Calu3 (cell line): ENCODE data around the gene BCL11A. TPM values are rescaled to one million over a fixed set of nuclear protein-coding genes. Genes with fewer than 3 reads are reported as not detected.

Experiments used
- BruUV-seq: library from RNA; stranded (reverse); fragments of 400-500 nt; replicated peaks from 2 replicates; lab custom pipeline; 2021; lab: Mats Ljungman, UMichigan
- CTCF ChIA-PET: fragments of 300-600 bp; sonication (Branson Sonifier 250); formaldehyde crosslinking; loops from one replicate; lab custom pipeline; 2022; ENCODE audit warnings: antibody characterized with exemption; lab: Charles Lee
- DNase-seq: peaks from one replicate; pipeline ENCODE4 v3.0.0; 2022
- H3K27ac Mint-ChIP-seq: one replicate; pipeline ENCODE4 v1.8.0; 2022; ENCODE audit warnings: mixed read lengths; ENCODE audit not compliant: unreplicated experiment
- H3K27me3 Mint-ChIP-seq: one replicate; pipeline ENCODE4 v1.8.0; 2022; ENCODE audit warnings: mixed read lengths; ENCODE audit not compliant: unreplicated experiment
- H3K36me3 Mint-ChIP-seq: one replicate; pipeline ENCODE4 v1.8.0; 2022; ENCODE audit warnings: mild to moderate bottlenecking, moderate library complexity, mixed read lengths; ENCODE audit not compliant: insufficient read depth, unreplicated experiment
- H3K4me1 Mint-ChIP-seq: one replicate; pipeline ENCODE4 v1.8.0; 2022; ENCODE audit warnings: mild to moderate bottlenecking, low read depth, mixed read lengths; ENCODE audit not compliant: unreplicated experiment
- H3K4me3 Mint-ChIP-seq: one replicate; pipeline ENCODE4 v1.8.0; 2022; ENCODE audit warnings: mild to moderate bottlenecking, low read depth, moderate library complexity, mixed read lengths; ENCODE audit not compliant: unreplicated experiment
- H3K9me3 Mint-ChIP-seq: one replicate; pipeline ENCODE4 v1.8.0; 2022; ENCODE audit warnings: low read depth, mixed read lengths; ENCODE audit not compliant: unreplicated experiment
- intact Hi-C: fragments of 100-400 bp; cut with micrococcal nuclease; formaldehyde crosslinking; loops from one replicate; pipeline ENCODE4 v1.10.0; 2022; ENCODE audit not compliant: unreplicated experiment
- total RNA-seq: library from RNA; stranded (reverse); gene quantifications from 2 replicates; pipeline ENCODE4 v1.2.3, GENCODE V29; 2022
- TF ChIP-seq, protein P1 (sequence below): fragments of 200-600 bp; IDR thresholded peaks from one replicate; pipeline ENCODE4 v1.8.0; 2022; ENCODE audit warnings: antibody characterized with exemption; ENCODE audit not compliant: unreplicated experiment

Gene BCL11A
- total RNA-seq, 1 experiment from 2014 or later, result 8.5 TPM

- no TSS peak for BruUV-seq
Observed at GRCh38 chr2:60414495-60415138, 138.8 kb downstream of the BCL11A start.

GRCh38 chr2:60413814-60414168, 139.7 kb downstream of the BCL11A start:
- TF ChIP-seq, protein P1, sequence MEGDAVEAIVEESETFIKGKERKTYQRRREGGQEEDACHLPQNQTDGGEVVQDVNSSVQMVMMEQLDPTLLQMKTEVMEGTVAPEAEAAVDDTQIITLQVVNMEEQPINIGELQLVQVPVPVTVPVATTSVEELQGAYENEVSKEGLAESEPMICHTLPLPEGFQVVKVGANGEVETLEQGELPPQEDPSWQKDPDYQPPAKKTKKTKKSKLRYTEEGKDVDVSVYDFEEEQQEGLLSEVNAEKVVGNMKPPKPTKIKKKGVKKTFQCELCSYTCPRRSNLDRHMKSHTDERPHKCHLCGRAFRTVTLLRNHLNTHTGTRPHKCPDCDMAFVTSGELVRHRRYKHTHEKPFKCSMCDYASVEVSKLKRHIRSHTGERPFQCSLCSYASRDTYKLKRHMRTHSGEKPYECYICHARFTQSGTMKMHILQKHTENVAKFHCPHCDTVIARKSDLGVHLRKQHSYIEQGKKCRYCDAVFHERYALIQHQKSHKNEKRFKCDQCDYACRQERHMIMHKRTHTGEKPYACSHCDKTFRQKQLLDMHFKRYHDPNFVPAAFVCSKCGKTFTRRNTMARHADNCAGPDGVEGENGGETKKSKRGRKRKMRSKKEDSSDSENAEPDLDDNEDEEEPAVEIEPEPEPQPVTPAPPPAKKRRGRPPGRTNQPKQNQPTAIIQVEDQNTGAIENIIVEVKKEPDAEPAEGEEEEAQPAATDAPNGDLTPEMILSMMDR, result no peak
- no peak for DNase-seq
- no peak overlapping the region for H3K27ac Mint-ChIP-seq
- H3K36me3 Mint-ChIP-seq, result no peaks in the 10 kb centered on the region
- H3K27me3 Mint-ChIP-seq, result peaks cover 52% of the 10 kb centered on the region
- CTCF ChIA-PET, result no interaction called here
- peaks cover 18% of the 10 kb centered on the region for H3K4me1 Mint-ChIP-seq
- BruUV-seq, result no TSS peak
- intact Hi-C loops, result no loop called here
- H3K4me3 Mint-ChIP-seq, result no peak overlapping the region
- H3K9me3 Mint-ChIP-seq, result peaks cover 4% of the 10 kb centered on the region

More at GRCh38 chr2:60414495-60415138, 138.8 kb downstream of the BCL11A start:
- Mint-ChIP-seq H3K36me3 (no peaks in the 10 kb centered on the region), H3K27me3 (peaks cover 47% of the 10 kb centered on the region), H3K27ac (no peak overlapping the region), H3K4me1 (peaks cover 18% of the 10 kb centered on the region), H3K9me3 (peaks cover 4% of the 10 kb centered on the region), H3K4me3 (no peak overlapping the region)
- TF ChIP-seq, protein P1, result no peak
- CTCF ChIA-PET, result no interaction called here
- intact Hi-C loops, result no loop called here
- DNase-seq, result no peak

GRCh38 chr2:60413069-60413813, 140.2 kb downstream of the BCL11A start:
- CTCF ChIA-PET, result no interaction called here
- BruUV-seq, result no TSS peak
- peaks cover 51% of the 10 kb centered on the region for H3K27me3 Mint-ChIP-seq

GRCh38 chr2:60412620-60413019, 140.8 kb downstream of the BCL11A start:
- CTCF ChIA-PET, result no interaction called here
- intact Hi-C loops, result no loop called here
- DNase-seq, result no peak
- no peak overlapping the region for H3K4me3 Mint-ChIP-seq
- no peak overlapping the region for H3K27ac Mint-ChIP-seq
- peaks cover 4% of the 10 kb centered on the region for H3K9me3 Mint-ChIP-seq
- peaks cover 51% of the 10 kb centered on the region for H3K27me3 Mint-ChIP-seq
- no TSS peak for BruUV-seq
- H3K4me1 Mint-ChIP-seq, result peaks cover 18% of the 10 kb centered on the region
- TF ChIP-seq, protein P1, result no peak
- H3K36me3 Mint-ChIP-seq, result no peaks in the 10 kb centered on the region

More at GRCh38 chr2:60413069-60413813, 140.2 kb downstream of the BCL11A start:
- Mint-ChIP-seq H3K9me3 (peaks cover 4% of the 10 kb centered on the region), H3K4me1 (peaks cover 18% of the 10 kb centered on the region), H3K4me3 (no peak overlapping the region), H3K27ac (no peak overlapping the region), H3K36me3 (no peaks in the 10 kb centered on the region)
- intact Hi-C loops, result no loop called here
- DNase-seq, result no peak
- TF ChIP-seq, protein P1, result no peak
